Mesenchymal stem cell (in vitro differentiated cells and primary cell): ENCODE results near the gene MEF2C.

ENCODE experiments used
- DNase-seq: peaks from one replicate; pipeline ENCODE4 v3.0.0-alpha.2; 2013
- H2AFZ ChIP-seq: one replicate; pipeline ENCODE4 v1.6.1; 2013; ENCODE audit warnings: low read depth, mild to moderate bottlenecking, control low read depth, inconsistent platforms, low read length, moderate library complexity
- H2AK5ac ChIP-seq: 2 replicates; pipeline ENCODE4 v1.6.1; 2013; ENCODE audit warnings: low read length, moderate library complexity, mild to moderate bottlenecking, inconsistent platforms; ENCODE audit not compliant: severe bottlenecking
- H2BK120ac ChIP-seq: one replicate; pipeline ENCODE4 v1.6.1; 2013; ENCODE audit warnings: low read depth, mild to moderate bottlenecking, inconsistent platforms, low read length, moderate library complexity
- H2BK12ac ChIP-seq, 2 experiments: one replicate each; pipeline ENCODE4 v1.6.1; 2013; ENCODE audit warnings: inconsistent platforms in 2 of 2, low read length in 2 of 2, mild to moderate bottlenecking in 2 of 2, moderate library complexity in 2 of 2, control low read depth in 1 of 2
- H2BK15ac ChIP-seq: one replicate; pipeline ENCODE4 v1.6.1; 2013; ENCODE audit warnings: mild to moderate bottlenecking, low read depth, inconsistent platforms; ENCODE audit not compliant: poor library complexity, severe bottlenecking
- H2BK5ac ChIP-seq: 2 replicates; pipeline ENCODE4 v1.6.1; 2013; ENCODE audit warnings: low read depth, mild to moderate bottlenecking, low read length, control low read depth, inconsistent platforms; ENCODE audit not compliant: poor library complexity, severe bottlenecking
- H3K14ac ChIP-seq, 2 experiments: one replicate each; pipeline ENCODE4 v1.6.1; 2013; ENCODE audit warnings: inconsistent platforms in 2 of 2, low read length in 2 of 2, control low read depth in 1 of 2, mild to moderate bottlenecking in 1 of 2, moderate library complexity in 1 of 2
- H3K18ac ChIP-seq, 2 experiments: one replicate each; pipeline ENCODE4 v1.6.1; 2013; ENCODE audit warnings: inconsistent platforms in 2 of 2, low read length in 2 of 2, control low read depth in 1 of 2, low read depth in 1 of 2, mild to moderate bottlenecking in 1 of 2
- H3K23ac ChIP-seq, 2 experiments: one replicate each; pipeline ENCODE4 v1.6.1; 2013; ENCODE audit warnings: inconsistent platforms in 2 of 2, low read length in 2 of 2, mild to moderate bottlenecking in 2 of 2, moderate library complexity in 2 of 2, control low read depth in 1 of 2
- H3K27ac ChIP-seq: 2 replicates; pipeline ENCODE4 v1.5.1; 2013; ENCODE audit warnings: mild to moderate bottlenecking, moderate library complexity, low read length, control low read depth, inconsistent platforms; ENCODE audit not compliant: poor library complexity, severe bottlenecking
- H3K27me3 ChIP-seq, 2 experiments: 2 replicates each; pipeline versions ENCODE4 v1.6.1 to v1.7.0; 2013; ENCODE audit warnings: low read length in 2 of 2, mild to moderate bottlenecking in 2 of 2, moderate library complexity in 2 of 2, control low read depth in 1 of 2, inconsistent platforms in 1 of 2; ENCODE audit not compliant: control insufficient read depth in 1 of 2, insufficient read depth in 1 of 2
- H3K36me3 ChIP-seq, 2 experiments: 2 replicates each; pipeline versions ENCODE4 v1.6.1 to v1.7.0; 2013; ENCODE audit warnings: low read length in 2 of 2, control low read depth in 1 of 2, inconsistent platforms in 1 of 2, low read depth in 1 of 2, mild to moderate bottlenecking in 1 of 2; ENCODE audit not compliant: insufficient read depth in 2 of 2, control insufficient read depth in 1 of 2
- H3K4ac ChIP-seq, 2 experiments: one replicate each; pipeline ENCODE4 v1.6.1; 2013; ENCODE audit warnings: inconsistent platforms in 2 of 2, low read length in 2 of 2, mild to moderate bottlenecking in 2 of 2, moderate library complexity in 2 of 2, control low read depth in 1 of 2, low read depth in 1 of 2
- H3K4me1 ChIP-seq: 2 replicates; pipeline ENCODE4 v1.6.1; 2013; ENCODE audit warnings: low read depth, low read length, control low read depth; ENCODE audit not compliant: control insufficient read depth, insufficient read depth
- H3K4me2 ChIP-seq: 2 replicates; pipeline ENCODE4 v1.6.1; 2013; ENCODE audit warnings: low read length, mild to moderate bottlenecking, inconsistent platforms; ENCODE audit not compliant: poor library complexity, severe bottlenecking
- H3K4me3 ChIP-seq, 2 experiments: 2 replicates each; pipeline versions ENCODE4 v1.5.1 to v1.7.0; 2013; ENCODE audit warnings: low read length in 2 of 2, mild to moderate bottlenecking in 2 of 2, control low read depth in 1 of 2, low read depth in 1 of 2; ENCODE audit not compliant: insufficient read depth in 1 of 2
- H3K79me1 ChIP-seq: replicated peaks from 2 replicates; pipeline ENCODE4 v1.6.1; 2013; ENCODE audit warnings: mild to moderate bottlenecking, control low read depth, low read length, inconsistent platforms; ENCODE audit not compliant: poor library complexity, severe bottlenecking
- H3K9ac ChIP-seq: 2 replicates; pipeline ENCODE4 v1.7.0; 2013; ENCODE audit warnings: mild to moderate bottlenecking, low read length, moderate library complexity
- H3K9me3 ChIP-seq: 2 replicates; pipeline ENCODE4 v1.7.0; 2013; ENCODE audit warnings: mild to moderate bottlenecking, low read length; ENCODE audit not compliant: control insufficient read depth
- H4K8ac ChIP-seq: one replicate; pipeline ENCODE4 v1.6.1; 2013; ENCODE audit warnings: inconsistent platforms, mild to moderate bottlenecking, low read length, moderate library complexity
- H4K91ac ChIP-seq: one replicate; pipeline ENCODE4 v1.6.1; 2013; ENCODE audit warnings: mild to moderate bottlenecking, low read length, inconsistent platforms
- WGBS: methylation state at CpG from one replicate; pipeline ENCODE4 v1.1.7; 2013; ENCODE audit warnings: mixed read lengths; 5-methylcytosine and 5-hydroxymethylcytosine counted together

Gene MEF2C

GRCh38 chr5:88820581-88820980, 62.4 kb downstream of the MEF2C start:
- no peak overlapping the region for H3K18ac ChIP-seq
- H3K27ac ChIP-seq: no peak overlapping the region
- DNase-seq: no peak
- H3K36me3 ChIP-seq: no peaks in the 10 kb centered on the region
- no peaks in the 10 kb centered on the region for H3K79me1 ChIP-seq
- H3K9ac ChIP-seq: no peak overlapping the region
- no peaks in the 10 kb centered on the region for H3K4me1 ChIP-seq
- H3K4me2 ChIP-seq: no peak overlapping the region
- H2BK5ac ChIP-seq: no peak overlapping the region
- no peak overlapping the region for H2BK120ac ChIP-seq
- no peak overlapping the region for H4K91ac ChIP-seq
- 100% methylated on average over 2 of the region's 2 CpGs for WGBS
- no peak overlapping the region for H3K23ac ChIP-seq
- no peak overlapping the region for H4K8ac ChIP-seq
- no peak overlapping the region for H3K4me3 ChIP-seq
- H2BK15ac ChIP-seq: no peak overlapping the region
- H3K9me3 ChIP-seq: no peaks in the 10 kb centered on the region
- no peaks in the 10 kb centered on the region for H3K27me3 ChIP-seq
- no peak overlapping the region for H3K4ac ChIP-seq
- H2AK5ac ChIP-seq: no peak overlapping the region
- no peak overlapping the region for H2AFZ ChIP-seq
- H3K14ac ChIP-seq: no peak overlapping the region
- no peak overlapping the region for H2BK12ac ChIP-seq

DNA sequence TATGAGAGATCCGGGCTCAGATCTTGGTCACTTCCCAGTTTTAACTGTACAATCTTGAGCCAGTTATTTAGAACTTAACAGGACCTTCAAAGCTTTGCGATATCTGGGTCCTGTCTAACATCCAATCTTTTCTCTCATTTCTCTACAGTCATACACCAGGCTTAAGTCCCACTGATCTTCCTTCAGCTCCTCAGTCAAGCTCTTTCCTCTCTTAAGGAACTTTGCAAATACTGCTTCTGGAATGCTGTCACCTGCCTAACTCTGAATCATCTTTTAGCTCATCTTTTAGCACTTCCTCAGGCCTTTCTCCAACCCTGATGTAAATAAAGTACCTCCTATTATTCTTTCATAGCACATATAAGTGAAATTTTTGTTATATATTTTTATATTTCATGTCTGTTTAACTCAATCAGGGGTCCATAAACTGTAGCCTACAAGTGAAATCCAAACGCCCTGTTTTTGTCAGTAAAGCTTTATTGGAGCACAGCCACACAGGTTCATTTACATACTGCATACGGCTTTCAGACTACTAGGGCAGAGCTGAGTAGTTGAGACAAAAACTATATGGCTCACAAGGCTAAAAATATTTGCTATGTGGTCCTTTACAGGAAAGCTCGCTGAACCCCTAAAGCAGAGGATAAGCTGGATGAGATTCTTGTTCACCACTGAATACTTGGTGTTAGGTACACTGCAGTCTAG, 63.5 kb downstream of the MEF2C start:
- Histone ChIP-seq H4K91ac (no peak overlapping the region), H3K9ac (no peak overlapping the region), H3K9me3 (no peaks in the 10 kb centered on the region), H3K14ac (no peak overlapping the region), H2BK5ac (no peak overlapping the region), H3K18ac (no peak overlapping the region), H4K8ac (no peak overlapping the region), H3K4me1 (no peaks in the 10 kb centered on the region), H3K23ac (no peak overlapping the region), H3K4me3 (no peak overlapping the region), H2BK12ac (no peak overlapping the region), H2AFZ (no peak overlapping the region), H2BK120ac (no peak overlapping the region), H3K27ac (no peak overlapping the region), H3K36me3 (no peaks in the 10 kb centered on the region), H3K4me2 (no peak overlapping the region), H2AK5ac (no peak overlapping the region), H3K27me3 (no peaks in the 10 kb centered on the region), H2BK15ac (no peak overlapping the region), H3K79me1 (no peaks in the 10 kb centered on the region), H3K4ac (no peak overlapping the region)
- DNase-seq: no peak
- WGBS: 97% methylated on average over 5 of the region's 5 CpGs

DNA sequence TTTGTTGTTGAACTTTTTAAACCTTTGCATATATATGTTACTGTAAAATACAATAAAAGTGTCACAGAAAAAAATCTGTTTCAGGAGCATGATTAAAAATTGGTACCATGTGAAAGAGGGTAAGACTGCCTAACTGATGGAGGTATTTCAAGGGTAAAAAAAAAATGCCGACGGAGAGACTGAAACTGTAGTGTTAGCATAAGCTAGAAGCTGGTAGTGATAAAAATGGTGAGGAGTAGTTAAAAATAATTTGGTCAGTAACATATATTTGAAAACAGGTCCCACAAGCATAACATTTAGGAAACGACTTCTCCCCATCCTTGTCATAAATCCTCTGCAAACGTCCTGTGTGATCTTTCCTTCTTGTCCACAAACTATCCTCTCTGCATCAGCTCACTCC, 64.7 kb downstream of the MEF2C start:
- H3K4me3 ChIP-seq: no peak overlapping the region
- no peak overlapping the region for H3K18ac ChIP-seq
- H3K9me3 ChIP-seq: no peaks in the 10 kb centered on the region
- H4K8ac ChIP-seq: no peak overlapping the region
- H3K27ac ChIP-seq: no peak overlapping the region
- H3K27me3 ChIP-seq: no peaks in the 10 kb centered on the region
- no peak overlapping the region for H3K14ac ChIP-seq
- H4K91ac ChIP-seq: no peak overlapping the region
- H2BK5ac ChIP-seq: no peak overlapping the region
- no peak overlapping the region for H2AK5ac ChIP-seq
- no peak overlapping the region for H2BK120ac ChIP-seq
- H3K9ac ChIP-seq: no peak overlapping the region
- H3K4me2 ChIP-seq: no peak overlapping the region
- no peak overlapping the region for H2BK12ac ChIP-seq
- no peak for DNase-seq
- no peaks in the 10 kb centered on the region for H3K4me1 ChIP-seq
- no peak overlapping the region for H2AFZ ChIP-seq
- no peak overlapping the region for H3K23ac ChIP-seq
- H3K4ac ChIP-seq: no peak overlapping the region
- no peaks in the 10 kb centered on the region for H3K79me1 ChIP-seq
- H2BK15ac ChIP-seq: no peak overlapping the region
- WGBS: 72% methylated on average over 4 of the region's 4 CpGs
- no peaks in the 10 kb centered on the region for H3K36me3 ChIP-seq

- 94% methylated on average over 2 of the region's 2 CpGs for WGBS
- no peak overlapping the region for H2AK5ac ChIP-seq
- no peak overlapping the region for H3K9ac ChIP-seq
- no peaks in the 10 kb centered on the region for H3K79me1 ChIP-seq
- H3K36me3 ChIP-seq: no peaks in the 10 kb centered on the region
- H3K14ac ChIP-seq: no peak overlapping the region
- H3K4me1 ChIP-seq: no peaks in the 10 kb centered on the region
- no peaks in the 10 kb centered on the region for H3K9me3 ChIP-seq
- no peaks in the 10 kb centered on the region for H3K27me3 ChIP-seq
- DNase-seq: no peak
- no peak overlapping the region for H2BK120ac ChIP-seq
- no peak overlapping the region for H2AFZ ChIP-seq
- no peak overlapping the region for H4K91ac ChIP-seq
- H3K4ac ChIP-seq: no peak overlapping the region
- no peak overlapping the region for H4K8ac ChIP-seq
- no peak overlapping the region for H2BK15ac ChIP-seq
- H3K4me2 ChIP-seq: no peak overlapping the region
- no peak overlapping the region for H2BK5ac ChIP-seq
- no peak overlapping the region for H3K18ac ChIP-seq
- no peak overlapping the region for H3K27ac ChIP-seq
- H3K4me3 ChIP-seq: no peak overlapping the region
- H3K23ac ChIP-seq: no peak overlapping the region
- no peak overlapping the region for H2BK12ac ChIP-seq
Observed at GRCh38 chr5:88816195-88816594, 66.8 kb downstream of the MEF2C start.
